ENCODE results near the gene KRTAP27-1. TPM values are rescaled to one million over a fixed set of nuclear protein-coding genes. Genes with fewer than 3 reads are reported as not detected.

KRTAP27-1 gene
- not detected for total RNA-seq
- polyA plus RNA-seq: not detected
- long read RNA-seq, donor 1: 0 reads
- long read RNA-seq, donor 2: 0 reads
- long read RNA-seq, donor 3: 0 reads

GRCh38 chr21:30337276-30337744 is at the start of gene KRTAP27-1:
TSS of gene KRTAP27-1 (minus strand) at chr21:30337694. CDS start at chr21:30337668, 26 bp downstream.
- H3K4me3 ChIP-seq: no peak within 1 kb of the TSS
- H3K9me3 ChIP-seq: no peaks in the 10 kb centered on the region
- no peaks in the 10 kb centered on the region for H3K36me3 ChIP-seq
- no peaks in the 10 kb centered on the region for H3K4me1 ChIP-seq
- intact Hi-C loops (cut with DNase I): loop anchor here in 1 of 10 donors (5.0 kb wide), 1 partner anchor 750 kb away; no protein-coding TSS in a partner anchor
- no peak within 1 kb of the TSS for H3K27ac ChIP-seq
- no peaks in the 10 kb centered on the region for H3K27me3 ChIP-seq
- no peak for TF ChIP-seq CTCF (IDR thresholded peaks at IDR 0.05)
- no peak for ATAC-seq
- no peak for DNase-seq
- 85 to 97% methylated on average over 6 of the region's 6 CpGs for WGBS, 2 donors

DNA sequence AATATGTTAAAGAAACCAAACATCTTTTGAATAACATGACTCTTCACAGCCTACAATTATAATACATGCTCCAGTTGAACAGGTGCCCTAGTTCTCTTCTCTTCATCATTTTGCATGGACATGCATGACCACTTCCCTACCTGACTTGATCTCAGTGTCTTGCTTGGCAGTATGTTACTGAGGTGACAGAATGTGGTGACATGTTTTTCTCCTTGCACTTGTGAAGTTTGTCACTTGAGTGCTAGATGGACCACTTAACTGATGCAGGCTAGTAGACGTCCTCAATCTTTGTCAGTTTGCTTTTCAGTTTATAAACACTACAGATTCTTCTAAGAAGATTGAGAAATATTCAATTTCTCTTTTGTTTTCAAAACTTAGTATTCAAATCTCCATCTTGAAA is 44.7 kb upstream of the KRTAP27-1 start:
- no peak overlapping the region for H3K4me3 ChIP-seq
- H3K36me3 ChIP-seq: no peaks in the 10 kb centered on the region
- intact Hi-C loops (cut with DNase I): no loop called here
- WGBS, 2 donors: 26 to 47% methylated on average over 1 of the region's 1 CpG
- H3K4me1 ChIP-seq: no peaks in the 10 kb centered on the region
- no peaks in the 10 kb centered on the region for H3K27me3 ChIP-seq
- H3K27ac ChIP-seq: no peak overlapping the region
- TF ChIP-seq CTCF (IDR thresholded peaks at IDR 0.05): no peak
- no peak for ATAC-seq
- no peak for DNase-seq
- no peaks in the 10 kb centered on the region for H3K9me3 ChIP-seq

- intact Hi-C loops (cut with DNase I): no loop called here
- TF ChIP-seq CTCF (IDR thresholded peaks at IDR 0.05): no peak
- ATAC-seq (no peak), DNase-seq (no peak)
- H3K4me3 ChIP-seq: no peak within 1 kb of the TSS
- WGBS, 2 donors: 85 to 86% methylated on average over 5 of the region's 5 CpGs
- peaks cover 0 to 7% (median 0%) of the 10 kb centered on the region in 11 donors for H3K9me3 ChIP-seq
- H3K4me1 ChIP-seq: no peaks in the 10 kb centered on the region
- no peaks in the 10 kb centered on the region for H3K36me3 ChIP-seq
- no peaks in the 10 kb centered on the region for H3K27me3 ChIP-seq
- no peak within 1 kb of the TSS for H3K27ac ChIP-seq
Measured at GRCh38 chr21:30372139-30372770, 34.8 kb upstream of the KRTAP27-1 start, which contains the start of gene KRTAP13-2. TSS of gene KRTAP13-2 (minus strand) at chr21:30372271. CDS start at chr21:30372213, 58 bp downstream.

- WGBS, 2 donors: 63 to 64% methylated on average over 3 of the region's 3 CpGs
- no peaks in the 10 kb centered on the region for H3K36me3 ChIP-seq
- H3K4me3 ChIP-seq: no peak overlapping the region
- H3K27me3 ChIP-seq: no peaks in the 10 kb centered on the region
- H3K9me3 ChIP-seq: no peaks in the 10 kb centered on the region
- ATAC-seq (no peak), DNase-seq (no peak)
- no peaks in the 10 kb centered on the region for H3K4me1 ChIP-seq
- intact Hi-C loops (cut with DNase I): no loop called here
- no peak for TF ChIP-seq CTCF (IDR thresholded peaks at IDR 0.05)
- no peak overlapping the region for H3K27ac ChIP-seq
Measured at GRCh38 chr21:30355906-30356305, 18.4 kb upstream of the KRTAP27-1 start.

All from heart right ventricle (tissue), 16 donors.